Measurements from ENCODE around the gene ATP2B2.
"Not testable (repeated sequence)": the region's sequence is repeated elsewhere in the genome, so short reads cannot be mapped to it uniquely, and the experiment has no call there.

DNA sequence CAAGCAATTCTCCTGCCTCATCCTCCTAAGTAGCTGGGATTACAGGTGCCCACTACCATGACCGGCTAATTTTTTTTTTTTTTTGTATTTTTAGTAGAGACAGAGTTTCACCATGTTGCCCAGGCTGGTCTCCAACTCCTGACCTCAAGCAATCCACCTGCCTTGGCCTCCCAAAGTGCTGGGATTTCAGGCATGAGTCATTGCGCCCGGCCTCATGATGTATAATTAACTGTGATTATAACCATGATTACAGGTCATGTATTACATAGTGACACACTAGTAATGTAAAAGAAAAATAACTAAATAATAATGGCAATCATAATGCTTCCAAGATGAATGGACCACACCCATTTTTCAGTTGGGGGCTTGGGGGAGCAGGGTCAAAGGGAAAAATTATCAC, 122.9 kb downstream of the ATP2B2 start:
- TF ChIP-seq POLR2A (IDR thresholded peaks at IDR 0.05): not testable (repeated sequence)
- TF ChIP-seq, protein P1, sequence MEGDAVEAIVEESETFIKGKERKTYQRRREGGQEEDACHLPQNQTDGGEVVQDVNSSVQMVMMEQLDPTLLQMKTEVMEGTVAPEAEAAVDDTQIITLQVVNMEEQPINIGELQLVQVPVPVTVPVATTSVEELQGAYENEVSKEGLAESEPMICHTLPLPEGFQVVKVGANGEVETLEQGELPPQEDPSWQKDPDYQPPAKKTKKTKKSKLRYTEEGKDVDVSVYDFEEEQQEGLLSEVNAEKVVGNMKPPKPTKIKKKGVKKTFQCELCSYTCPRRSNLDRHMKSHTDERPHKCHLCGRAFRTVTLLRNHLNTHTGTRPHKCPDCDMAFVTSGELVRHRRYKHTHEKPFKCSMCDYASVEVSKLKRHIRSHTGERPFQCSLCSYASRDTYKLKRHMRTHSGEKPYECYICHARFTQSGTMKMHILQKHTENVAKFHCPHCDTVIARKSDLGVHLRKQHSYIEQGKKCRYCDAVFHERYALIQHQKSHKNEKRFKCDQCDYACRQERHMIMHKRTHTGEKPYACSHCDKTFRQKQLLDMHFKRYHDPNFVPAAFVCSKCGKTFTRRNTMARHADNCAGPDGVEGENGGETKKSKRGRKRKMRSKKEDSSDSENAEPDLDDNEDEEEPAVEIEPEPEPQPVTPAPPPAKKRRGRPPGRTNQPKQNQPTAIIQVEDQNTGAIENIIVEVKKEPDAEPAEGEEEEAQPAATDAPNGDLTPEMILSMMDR (IDR thresholded peaks at IDR 0.05): not testable (repeated sequence)

All from thyroid gland (tissue), 4 donors.